LoVo (cell line): ENCODE measurements around the gene THBS3.
"Not testable (repeated sequence)": the region's sequence is repeated elsewhere in the genome, so short reads cannot be mapped to it uniquely, and the experiment has no call there.

Source experiments
- DNase-seq: peaks from one replicate; pipeline ENCODE4 v3.0.0-alpha.2; 2016; ENCODE audit warnings: low spot score

Gene THBS3

DNA sequence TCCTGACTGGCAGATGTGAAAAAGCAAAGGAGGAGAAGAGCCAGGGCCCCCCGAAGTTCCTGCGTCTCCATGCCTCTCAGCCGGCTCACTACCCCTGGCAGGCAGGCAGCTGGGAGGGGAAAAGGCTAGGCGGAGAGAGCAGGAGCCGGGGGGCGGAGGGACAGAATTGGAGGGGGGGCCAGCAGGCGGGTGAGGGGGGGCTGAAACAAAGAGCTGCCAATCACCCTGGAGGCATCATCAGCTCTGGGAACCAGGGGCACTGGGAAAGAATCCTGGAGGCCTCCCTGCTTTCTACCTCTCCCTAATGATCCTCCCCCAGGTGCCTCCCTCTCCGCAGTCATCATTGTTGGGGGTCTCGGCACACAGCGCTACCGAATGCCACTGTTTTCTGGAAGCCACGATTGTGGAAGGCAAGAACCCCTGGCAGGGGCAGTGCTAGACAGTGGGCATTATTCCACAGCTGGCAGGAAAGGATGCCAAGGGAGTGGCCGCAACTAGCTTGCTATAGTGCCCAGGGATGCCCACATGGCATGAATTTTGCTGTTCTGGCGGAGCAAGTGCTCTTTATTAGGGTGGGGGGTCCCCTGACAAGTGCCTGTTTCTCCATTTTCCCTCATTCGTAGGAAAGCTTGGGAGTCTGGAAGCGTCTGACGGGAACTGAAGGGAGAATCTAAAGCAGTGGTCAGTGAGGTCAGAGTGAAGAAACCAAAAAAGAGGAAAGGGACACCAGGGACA lies at the start of gene THBS3:
TSS of gene THBS3 (minus strand) at position 92 of the 735 bp plus-strand sequence. CDS start at position 71, 21 bp downstream.
- DNase-seq = no peak

DNA sequence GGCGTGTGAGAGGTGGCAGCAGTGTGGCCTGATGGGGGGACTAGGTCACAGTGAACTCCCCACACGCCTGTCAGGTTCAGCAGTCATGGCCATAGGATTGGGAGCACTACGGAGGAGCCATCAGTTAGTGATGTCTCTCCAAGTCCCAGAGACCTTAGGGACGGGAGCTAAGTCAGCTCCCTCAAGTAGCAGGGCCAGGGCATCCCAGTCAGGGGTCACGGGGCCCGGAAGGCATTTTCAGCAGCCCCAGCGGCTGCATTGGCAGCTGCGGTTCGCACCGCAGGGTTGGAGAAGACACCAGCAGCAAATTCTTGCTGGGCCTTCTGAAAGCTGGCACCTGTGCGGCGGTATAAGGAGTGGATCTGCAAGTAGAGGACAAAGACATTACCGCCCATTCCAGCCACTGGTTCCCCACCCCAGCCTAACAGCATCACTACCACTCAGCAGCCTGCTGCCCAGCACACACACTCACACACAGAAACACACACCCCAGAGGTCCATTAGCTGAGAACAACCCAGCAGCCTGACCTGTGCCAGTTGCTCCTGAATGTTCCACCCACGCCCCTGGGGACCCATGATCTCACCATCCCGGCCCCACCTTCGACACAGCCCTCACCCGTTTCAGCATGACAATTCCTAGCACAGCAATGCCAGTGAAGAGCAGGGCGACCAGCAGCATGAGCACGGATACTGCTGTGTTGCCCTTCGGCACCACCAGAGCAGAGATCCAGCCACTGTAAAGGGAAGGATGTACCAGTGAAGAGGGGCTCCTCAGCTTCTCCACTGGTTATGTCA lies 48.6 kb upstream of the THBS3 start:
- DNase-seq = no peak

DNA sequence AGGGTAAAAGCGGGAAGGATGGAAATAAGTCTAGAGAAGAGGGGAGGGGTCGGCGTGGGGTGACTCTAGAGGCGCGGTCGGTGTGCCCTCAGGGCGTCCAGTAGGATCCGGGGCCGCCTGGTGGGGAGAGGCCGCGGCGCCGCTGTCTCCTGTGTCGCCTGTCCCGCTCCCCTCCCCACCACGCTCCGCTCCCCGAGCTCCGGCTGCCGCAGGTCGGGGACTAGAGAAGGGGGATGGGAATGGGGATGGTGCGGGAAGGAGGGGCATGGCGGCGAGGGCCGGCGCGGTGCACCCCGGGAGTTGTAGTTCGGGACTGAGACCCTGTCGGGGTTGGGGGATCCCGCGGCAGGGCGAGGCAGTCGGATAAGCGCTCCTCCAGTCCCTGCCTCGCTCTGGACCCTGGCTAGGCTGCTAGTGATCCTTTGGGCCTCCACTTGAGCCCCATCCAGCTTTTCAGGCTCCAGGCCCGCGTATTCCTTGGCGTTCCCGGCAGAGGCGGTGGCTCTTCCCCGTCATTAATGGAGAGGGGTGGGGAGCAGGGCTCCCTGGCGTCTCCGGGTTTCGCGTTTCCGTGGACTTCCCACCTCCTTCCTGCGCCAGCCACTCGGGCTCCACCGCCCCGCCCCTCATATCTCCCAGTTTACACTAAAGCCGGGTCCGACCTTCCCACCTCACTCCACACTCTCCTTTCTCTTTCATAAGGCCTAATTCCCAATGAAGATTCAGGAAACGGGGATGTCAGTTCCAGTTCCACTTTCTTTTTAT lies 47.7 kb upstream of the THBS3 start, which contains the start of gene ENTREP3:
TSS of gene ENTREP3 (minus strand) at position 241 of the 765 bp plus-strand sequence. CDS start 606 bp downstream, outside the sequence.
- DNase-seq = peak; percentile 77

DNA sequence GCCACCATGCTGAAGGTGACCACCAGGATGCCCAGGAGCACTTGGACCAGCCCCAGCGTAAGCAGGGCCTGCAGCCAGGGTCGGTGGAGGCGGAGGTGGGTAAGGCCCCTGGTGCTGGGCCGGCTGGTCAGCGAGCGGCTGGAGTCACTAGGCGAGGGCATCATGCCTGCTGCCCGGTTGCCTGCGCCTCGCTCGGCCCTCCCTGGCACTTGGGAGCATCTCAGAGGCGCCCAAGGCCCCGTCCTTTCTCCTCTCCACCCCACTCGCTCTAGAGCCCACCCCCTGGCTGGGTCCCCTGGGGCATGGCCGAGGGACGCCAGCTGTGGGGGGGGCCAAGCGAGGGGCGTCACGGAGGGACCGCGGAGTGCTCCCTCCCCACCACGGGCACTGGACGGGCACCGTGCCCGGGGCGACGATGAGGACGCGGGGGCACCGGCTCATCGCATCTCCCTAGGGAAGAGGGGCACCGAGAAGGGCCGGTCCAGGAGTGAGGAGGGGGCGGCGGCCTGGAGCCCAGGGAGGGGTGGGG lies 47.1 kb upstream of the THBS3 start:
- DNase-seq = no peak

DNA sequence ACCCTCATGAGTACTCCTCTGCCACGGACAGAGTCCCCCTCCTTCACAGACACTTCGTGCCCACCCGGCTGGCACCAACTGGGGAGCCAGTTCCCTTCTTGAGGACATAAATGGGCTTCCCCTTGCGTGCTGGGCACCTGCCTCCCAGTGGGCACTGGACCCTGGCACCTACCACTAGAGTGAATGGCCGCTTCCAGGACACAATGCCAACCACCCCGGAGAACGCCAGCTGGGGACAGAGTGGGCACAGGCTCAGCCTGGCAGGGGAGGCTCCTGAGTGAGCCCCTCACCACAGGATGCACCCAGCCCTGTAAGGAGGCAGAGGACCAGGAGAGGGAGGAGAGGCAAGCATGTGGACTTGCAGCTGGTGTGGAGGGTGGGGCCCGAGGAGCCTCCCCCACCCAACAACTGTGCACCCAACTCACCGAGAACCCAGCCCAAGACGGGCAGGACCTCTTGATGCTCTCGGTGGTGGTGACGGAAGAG lies 46.6 kb upstream of the THBS3 start:
- no peak for DNase-seq

DNA sequence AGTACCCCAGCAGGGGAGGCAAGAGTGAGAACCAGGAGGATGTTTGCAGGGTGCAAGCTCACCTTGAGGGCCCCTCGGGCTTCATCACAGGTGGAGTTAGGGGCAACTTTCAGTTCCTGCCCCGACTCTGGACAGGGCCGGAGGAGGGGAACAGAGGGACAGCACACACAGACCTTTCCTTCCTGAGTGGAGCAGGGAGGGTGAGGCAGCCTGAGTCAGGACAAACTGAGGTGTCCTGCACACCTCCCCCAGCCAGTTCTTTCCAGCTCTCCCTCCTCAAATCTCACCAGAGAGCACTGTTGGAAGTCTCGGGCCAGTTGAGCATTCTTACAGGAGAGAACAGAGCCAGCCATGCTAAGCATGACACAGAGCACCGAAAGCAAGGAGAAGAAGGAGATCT lies 46.1 kb upstream of the THBS3 start:
- DNase-seq = no peak

DNA sequence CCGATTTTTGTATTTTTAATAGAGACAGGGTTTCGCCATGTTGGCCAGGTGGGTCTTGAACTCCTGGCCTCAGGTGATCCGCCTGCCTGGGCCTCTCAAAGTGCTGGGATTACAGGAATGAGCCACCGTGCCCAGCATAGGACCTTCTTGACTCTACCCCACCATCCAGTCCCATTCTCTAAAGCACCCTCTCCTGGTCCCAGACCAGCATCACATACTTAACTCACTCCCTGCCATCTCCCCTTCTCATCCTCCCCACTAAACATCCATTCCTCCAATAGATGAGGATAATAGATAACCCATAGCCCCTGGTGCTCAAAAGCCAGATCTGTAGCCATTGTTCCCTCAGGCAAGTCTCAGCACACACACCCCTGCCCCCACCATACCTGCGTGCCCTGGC lies 45.5 kb upstream of the THBS3 start:
- DNase-seq = no peak

DNA sequence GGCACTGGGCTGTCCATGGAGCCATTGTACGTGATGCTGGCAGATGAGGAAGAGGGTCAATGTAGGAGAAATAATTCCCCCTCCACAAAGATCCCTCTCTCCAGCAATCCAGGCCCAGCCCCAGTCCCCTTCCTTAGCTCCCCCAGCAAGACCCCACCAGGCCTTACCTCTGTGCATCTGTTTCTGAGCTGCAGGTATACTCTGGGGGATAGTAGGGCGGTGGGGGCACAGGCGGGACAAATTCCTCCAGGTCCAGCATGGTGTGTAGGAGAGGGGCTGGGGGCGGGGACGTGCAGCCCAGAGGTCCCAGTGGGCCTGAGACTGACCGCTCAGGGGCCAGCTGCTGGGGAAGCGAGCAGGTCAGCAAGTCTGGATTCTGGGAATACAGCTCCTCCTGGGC lies 43.9 kb upstream of the THBS3 start:
- no peak for DNase-seq

DNA sequence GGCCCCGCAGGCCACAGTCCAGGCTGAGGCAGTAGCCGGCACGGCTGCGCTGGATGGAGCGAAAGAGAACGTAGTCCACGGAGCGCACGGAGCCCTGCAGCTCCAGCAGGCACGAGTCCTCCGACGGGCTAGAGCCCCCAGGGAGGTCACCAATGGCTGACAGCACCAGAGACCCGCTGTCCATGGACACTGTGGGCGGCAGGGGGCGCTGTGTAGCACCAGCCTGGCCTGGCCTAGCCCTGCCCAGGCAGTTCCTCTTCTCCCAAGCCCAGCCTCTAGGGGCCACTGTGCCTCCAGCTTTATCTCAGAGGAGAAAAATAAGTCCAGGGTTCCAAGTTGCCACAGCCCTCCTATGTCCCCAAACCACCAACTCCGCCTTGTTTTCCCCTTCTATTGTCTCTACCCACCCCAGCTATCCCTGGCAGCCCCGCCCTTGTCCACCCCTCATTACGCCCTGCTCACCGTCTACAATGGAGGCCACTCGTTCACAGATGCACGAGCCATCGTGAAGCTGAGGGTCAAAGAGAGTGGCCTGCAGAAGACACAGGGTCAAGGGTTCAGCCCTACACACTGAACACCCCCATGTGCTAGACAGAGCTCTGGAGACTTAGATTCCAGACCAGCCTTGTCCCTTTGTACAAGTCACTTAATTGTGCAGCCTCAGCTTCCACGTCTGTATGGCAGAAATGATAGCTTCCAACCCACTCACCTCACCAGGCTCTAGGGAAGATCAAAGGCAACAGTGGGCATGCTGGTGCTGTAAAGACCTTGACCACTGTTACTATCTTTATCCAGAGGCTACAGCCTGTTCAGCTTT lies 43.1 kb upstream of the THBS3 start:
- DNase-seq = peak; percentile 88

DNA sequence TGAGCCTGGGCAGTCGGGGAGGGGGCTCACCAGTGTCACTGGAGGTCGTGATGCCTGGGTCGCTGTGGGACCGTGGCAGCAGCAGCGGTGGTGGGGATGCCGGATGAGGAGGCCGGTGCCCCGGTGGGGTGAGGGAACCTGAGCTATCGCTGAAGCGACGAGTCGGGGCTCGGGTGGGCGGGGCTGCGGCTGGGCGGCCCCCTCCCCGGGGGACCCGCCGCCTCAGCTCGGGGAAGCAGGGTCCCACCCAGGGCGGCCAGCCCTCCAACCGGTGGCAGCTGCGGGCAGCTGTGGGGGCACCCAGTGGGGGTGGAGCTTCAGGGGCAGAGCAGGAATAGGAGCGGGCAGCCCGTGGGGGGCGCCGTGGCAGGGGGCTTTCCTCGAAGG lies 42.5 kb upstream of the THBS3 start:
- no peak for DNase-seq

DNA sequence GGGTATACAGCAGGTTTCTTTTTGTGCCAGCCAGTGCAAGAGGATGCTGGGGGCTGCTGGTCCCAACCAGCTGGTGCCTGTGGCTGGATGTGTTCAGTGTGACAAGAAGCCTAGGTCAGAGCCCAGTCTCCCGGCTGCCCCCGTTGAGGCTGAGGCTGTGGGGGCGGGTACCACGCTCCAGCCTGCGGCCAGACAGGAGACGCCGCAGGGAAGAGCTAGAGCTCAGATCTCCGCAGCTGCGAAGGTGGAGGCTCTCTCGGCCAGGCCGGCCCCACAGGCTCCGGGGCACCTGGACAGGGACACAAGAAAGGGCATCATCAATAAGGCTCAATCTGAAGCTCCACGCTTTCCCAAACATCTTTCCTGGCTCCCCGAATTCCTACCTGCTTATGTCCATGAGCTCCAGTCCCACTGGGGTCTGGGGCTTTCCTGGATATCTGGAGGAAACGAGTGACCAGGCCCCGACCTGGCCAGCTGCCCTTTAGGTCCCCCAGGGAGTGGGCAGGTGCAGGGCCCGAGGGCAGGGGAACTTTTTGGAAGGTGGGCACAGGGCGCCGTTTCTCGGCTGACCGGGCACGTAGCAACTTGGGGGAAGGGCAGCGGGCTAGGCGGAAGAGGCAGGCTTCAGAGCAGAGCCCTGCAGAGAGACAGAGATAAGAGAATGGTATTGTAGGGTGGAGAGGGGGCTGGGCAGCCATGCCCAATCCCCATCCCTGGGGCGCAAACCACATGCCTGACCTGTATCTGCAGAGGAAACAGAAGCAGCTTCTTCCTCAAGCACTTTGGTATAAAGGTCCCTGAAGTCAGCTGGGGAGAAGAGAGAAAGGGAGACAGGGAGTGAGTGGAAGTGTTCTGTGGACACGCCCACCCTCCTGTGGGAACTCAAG lies 40.2 kb upstream of the THBS3 start:
- no peak for DNase-seq

DNA sequence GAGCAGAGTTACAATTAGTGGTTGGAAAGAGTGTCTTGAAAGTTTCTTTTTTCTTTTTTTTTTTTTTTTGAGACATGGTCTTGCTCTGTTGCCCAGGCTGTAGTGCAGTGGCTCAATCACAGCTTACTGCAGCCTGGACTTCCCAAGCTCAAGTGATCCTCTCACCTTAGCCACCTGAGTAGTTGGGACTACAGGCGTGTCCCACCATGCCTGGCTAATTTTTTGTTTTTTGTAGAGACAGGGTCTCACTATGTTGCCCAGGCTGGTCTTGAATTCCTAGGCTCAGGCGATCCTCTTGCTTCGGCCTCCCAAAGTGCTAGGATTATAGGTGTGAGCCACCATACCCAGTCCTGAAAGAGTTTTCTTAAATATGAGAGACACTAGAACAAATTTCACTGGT lies 39.1 kb upstream of the THBS3 start:
- DNase-seq = not testable (repeated sequence)

DNA sequence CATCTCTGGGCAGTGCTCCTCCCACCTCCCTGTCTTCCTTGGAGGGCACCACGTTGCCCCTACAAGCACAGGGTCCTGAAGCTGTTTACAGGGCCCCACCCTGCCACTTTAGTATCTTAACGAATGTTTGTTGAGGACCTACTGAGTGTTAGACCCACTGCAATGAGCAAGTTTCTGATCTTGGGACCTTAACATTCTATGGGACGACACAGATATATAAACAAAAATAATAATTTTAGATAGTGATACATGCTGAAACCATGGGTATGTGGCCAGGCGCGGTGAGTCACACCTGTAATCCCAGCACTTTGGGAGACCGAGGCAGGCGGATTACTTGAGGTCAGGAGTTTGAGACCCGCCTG lies 37.4 kb upstream of the THBS3 start:
- no peak for DNase-seq

DNA sequence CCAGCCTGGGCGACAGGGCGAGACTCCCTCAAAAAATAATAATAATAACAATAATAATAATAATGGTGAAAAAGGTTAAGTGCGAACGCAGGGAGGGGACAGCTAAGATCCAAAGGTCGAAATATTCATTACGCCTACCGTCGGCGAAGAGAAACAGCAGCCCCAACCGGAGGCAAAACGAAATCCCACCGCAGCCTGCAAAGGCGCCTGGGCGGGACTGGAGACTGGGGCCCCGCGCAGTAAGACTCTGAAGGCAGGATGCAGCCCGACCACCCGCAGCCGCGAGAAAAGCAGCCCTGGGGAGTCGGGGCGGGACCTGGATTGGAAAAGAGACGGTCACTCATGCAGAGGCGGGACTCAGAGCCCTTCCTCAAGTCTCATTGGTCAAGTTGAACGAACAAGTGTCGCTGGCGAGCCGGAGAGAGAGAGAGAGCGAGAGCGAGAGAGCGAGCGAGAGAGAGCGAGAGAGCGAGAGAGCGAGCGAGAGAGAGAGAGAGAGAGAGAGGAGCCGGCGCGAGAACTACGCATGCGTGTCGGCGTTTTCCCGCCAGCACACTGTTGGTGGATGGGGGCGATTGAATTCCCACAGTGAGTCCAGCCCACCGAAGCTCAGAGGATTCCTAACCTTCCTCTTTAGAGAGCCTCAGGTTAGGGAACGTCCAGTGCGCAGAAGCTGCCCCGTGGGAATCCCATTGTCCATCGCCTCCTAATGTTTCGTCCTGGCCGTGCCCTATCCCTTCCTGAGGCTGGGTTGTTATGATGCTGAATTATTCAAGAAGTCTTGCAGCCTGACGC lies 36.9 kb upstream of the THBS3 start:
- peak; percentile 96 for DNase-seq

DNA sequence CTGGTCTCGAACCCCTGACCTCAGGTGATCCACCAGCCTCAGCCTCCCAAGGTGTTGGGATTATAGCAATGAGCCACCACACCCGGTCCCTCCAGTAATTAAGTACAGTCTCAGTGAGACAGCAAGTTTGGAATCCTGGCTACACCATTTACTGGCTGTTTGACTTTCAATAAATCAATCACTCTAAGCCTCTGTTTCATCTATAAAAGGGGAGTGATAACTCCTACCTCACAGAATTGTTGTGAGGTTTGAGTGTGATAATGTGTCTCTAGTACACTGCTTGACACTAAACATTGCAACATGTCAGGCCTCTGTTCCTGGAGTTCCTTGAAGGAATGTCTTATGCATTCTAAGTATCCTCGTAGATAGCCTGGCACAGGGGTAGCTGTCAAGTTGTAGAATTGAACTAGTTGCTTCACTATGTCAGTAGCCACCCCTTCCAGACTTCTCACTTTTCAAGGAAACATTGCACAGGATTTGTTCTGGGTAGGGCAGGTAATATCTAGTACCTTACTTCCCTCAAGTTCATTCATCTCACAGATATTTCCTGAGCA lies 35.2 kb upstream of the THBS3 start:
- DNase-seq = no peak

DNA sequence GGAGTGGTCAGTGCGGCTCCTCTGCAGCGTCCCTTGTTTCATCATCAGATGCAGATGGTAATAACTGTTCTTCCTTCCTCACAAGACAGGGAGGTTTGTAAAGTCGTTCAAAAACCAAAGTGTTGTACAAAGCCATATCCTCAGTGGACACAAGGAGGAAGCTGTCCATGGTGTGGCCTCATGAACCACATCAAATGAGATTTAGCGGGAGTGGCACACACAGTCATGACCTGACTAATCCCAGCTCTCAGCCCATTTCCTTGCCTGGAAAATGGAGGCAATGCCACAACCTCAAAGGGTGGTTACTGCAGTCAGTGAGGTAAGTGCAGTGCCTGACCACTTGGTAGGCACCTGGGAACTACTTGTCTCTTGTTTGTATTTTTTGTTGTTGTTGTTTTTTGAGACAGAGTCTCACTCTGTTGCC lies 34.2 kb upstream of the THBS3 start:
- peak; percentile 39 for DNase-seq

DNA sequence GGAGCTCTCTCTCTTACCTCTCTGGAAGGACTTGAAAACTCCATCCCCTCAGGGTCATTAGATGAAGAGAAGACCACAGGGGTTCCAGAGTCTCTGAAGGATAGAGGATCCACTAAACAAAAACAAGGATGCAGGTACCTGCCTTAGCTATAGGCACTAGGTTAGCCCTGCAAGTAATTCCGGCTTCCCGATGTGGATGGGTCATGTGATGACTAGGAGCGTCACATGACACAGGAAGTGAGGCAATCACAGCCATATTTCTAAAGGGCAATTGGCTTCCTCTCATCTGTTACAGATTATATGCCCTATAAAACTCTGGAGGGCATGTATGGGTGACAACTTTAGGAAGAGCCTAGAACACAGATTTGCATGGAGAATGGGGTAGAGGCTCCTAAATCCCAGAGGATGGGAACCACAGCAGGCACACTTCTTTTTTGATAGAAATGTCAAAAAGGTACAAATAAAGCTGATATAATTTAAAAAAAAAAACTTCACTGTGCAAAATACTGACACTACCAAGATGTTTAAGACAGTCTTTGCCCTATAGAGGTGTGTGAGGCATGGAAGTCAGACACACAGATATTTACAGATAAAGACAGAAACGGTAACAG lies 33.5 kb upstream of the THBS3 start:
- peak; percentile 84 for DNase-seq

DNA sequence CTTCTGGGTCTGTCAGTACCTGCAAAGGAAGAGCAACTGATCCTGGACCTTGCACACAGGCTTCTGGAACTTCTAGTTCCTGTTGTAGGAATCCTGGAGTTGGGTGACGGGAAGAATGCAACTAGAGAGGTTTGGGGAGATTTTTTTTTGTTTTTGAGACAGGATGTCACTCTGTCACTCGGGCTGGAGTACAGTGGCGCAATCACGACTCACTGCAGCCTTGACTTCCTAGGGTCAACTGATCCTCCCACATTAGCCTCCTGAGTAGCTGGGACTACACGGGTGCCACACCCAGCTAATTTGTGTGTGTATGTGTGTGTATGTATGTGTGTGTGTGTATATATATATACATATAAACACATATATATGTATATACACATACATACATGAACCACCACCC lies 28.8 kb upstream of the THBS3 start:
- no peak for DNase-seq

DNA sequence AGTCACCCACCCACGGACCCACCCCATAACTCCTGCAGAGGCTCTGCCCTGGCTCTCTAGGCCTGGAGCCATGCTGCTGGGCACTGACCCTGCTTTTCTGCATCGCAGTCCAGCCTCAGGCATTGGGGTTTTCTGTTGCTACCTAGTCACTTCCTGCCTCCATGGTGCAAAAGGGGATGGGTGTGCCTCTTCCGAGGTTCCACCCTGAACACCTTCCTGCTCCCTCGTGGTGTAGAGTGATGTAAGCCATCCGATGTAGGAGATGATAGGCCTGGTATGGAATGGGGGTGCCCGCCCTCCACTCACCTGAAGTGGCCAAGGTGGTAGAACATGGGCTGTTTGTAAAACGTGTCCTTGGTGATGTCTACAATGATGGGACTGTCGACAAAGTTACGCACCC lies 27.7 kb upstream of the THBS3 start:
- DNase-seq = not testable (repeated sequence)
